ENCODE data around the gene KRTAP20-1. TPM values are rescaled to one million over a fixed set of nuclear protein-coding genes. Genes with fewer than 3 reads are reported as not detected.

Gene KRTAP20-1
- total RNA-seq, 2 experiments from 2014 or later: not detected

DNA sequence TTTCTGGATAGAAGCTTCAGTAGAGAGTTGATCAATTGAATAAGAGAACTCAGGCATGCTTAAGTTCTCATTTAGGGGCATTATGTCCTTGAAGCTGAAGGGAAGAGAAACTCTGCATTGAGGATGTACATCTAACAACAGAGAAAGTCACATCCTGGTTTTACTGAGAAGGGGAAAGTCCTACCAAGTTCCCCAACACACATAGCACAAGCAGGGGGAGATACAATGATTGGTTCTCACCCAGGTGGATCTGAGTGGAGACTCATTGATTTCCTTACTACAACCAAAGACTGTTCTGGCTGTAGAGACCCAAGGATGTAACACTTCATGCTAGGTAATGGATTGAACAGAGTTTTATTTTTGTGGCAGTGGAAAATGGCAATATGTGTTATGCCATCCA is 1.0 kb upstream of the KRTAP20-1 start:
- H3K4me1 Mint-ChIP-seq: no peaks in the 10 kb centered on the region
- no peaks in the 10 kb centered on the region for H3K9me3 Mint-ChIP-seq (ENCODE audit: low read depth)
- CTCF ChIA-PET: no interaction called here
- intact Hi-C loops (cut with DNase I, micrococcal nuclease): no loop called here
- no peaks in the 10 kb centered on the region for H3K36me3 Mint-ChIP-seq (ENCODE audit: low read depth)
- POLR2A ChIA-PET: no interaction called here
- no peak overlapping the region for H3K4me3 Mint-ChIP-seq
- ATAC-seq: no peak
- H3K27me3 Mint-ChIP-seq: no peaks in the 10 kb centered on the region
- H3K27ac Mint-ChIP-seq: no peak overlapping the region
- no peak for DNase-seq

DNA sequence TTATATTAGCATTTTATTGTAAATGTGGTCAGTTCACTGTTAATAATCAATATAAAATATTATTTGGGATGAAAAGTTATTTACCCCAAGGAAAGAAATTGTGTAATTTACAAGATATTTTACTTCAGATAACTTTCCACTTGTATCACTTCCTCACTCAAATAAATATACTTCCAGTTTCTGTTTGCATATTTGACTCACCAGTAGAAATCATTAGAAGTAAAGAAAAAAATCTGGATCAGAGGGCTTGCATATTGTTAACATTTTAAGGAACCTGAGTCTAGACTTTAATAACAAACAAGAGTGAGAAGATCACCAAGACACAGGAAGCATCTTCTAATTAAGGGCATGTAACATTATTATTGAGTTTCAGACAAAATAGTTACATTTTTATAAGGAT is 3.9 kb downstream of the KRTAP20-1 start:
- ChIA-PET CTCF (no interaction called here), POLR2A (no interaction called here)
- intact Hi-C loops (cut with DNase I, micrococcal nuclease): no loop called here
- no peak overlapping the region for H3K4me3 Mint-ChIP-seq
- no peaks in the 10 kb centered on the region for H3K36me3 Mint-ChIP-seq (ENCODE audit: low read depth)
- H3K4me1 Mint-ChIP-seq: no peaks in the 10 kb centered on the region
- DNase-seq (no peak), ATAC-seq (no peak)
- no peaks in the 10 kb centered on the region for H3K27me3 Mint-ChIP-seq
- H3K27ac Mint-ChIP-seq: no peak overlapping the region
- H3K9me3 Mint-ChIP-seq (ENCODE audit: low read depth): no peaks in the 10 kb centered on the region

DNA sequence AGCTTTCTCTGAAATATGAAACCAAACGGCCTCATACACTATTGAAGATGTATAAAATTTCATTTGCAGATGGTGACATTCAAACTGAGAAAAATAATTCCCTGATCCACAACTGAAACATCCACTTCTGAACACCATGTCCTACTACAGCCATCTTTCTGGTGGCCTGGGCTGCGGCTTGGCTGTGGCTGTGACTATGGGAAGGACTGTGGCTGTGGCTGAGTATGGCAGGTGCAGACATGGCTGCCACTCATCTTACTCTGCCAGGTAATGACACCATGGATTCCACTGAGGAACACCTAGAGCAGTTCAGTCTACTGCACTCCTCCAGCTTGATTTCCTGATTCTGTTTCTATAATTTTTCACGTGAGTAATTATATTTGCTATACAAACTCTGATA is 4.3 kb downstream of the KRTAP20-1 start, which contains the start of gene KRTAP20-4:
KRTAP20-4 (plus strand) TSS at position 106 of the 400 bp plus-strand sequence.
- Mint-ChIP-seq H3K27ac (no peak within 1 kb of the TSS), H3K4me1 (no peaks in the 10 kb centered on the region), H3K4me3 (no peak within 1 kb of the TSS), H3K9me3 (ENCODE audit: low read depth) (no peaks in the 10 kb centered on the region), H3K27me3 (no peaks in the 10 kb centered on the region), H3K36me3 (ENCODE audit: low read depth) (no peaks in the 10 kb centered on the region)
- intact Hi-C loops (cut with DNase I, micrococcal nuclease): no loop called here
- ATAC-seq (no peak), DNase-seq (no peak)
- CTCF ChIA-PET: no interaction called here
- POLR2A ChIA-PET: no interaction called here

DNA sequence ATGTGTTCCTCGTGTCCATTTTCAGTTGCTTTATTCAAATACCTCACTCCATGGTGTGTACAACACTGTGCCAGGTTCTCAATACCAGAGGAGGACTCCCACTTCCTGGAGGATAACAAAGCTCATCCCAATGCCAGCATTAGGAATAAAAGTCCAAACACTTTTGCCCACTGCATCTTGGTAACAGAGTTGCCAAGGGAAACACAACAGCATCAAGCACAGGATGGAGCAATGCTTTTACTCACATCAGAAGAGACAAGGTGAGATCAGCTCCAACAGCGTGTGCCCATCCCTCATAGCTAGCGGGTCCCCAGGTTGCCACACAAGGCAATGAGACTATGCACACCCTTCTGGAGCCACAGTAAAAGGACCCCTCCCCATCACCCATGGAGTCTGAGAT is 7.1 kb downstream of the KRTAP20-1 start:
- H3K4me3 Mint-ChIP-seq: no peak overlapping the region
- H3K36me3 Mint-ChIP-seq (ENCODE audit: low read depth): no peaks in the 10 kb centered on the region
- DNase-seq (no peak), ATAC-seq (no peak)
- intact Hi-C loops (cut with DNase I, micrococcal nuclease): no loop called here
- H3K27me3 Mint-ChIP-seq: no peaks in the 10 kb centered on the region
- CTCF ChIA-PET: no interaction called here
- H3K27ac Mint-ChIP-seq: no peak overlapping the region
- no peaks in the 10 kb centered on the region for H3K4me1 Mint-ChIP-seq
- POLR2A ChIA-PET: no interaction called here
- H3K9me3 Mint-ChIP-seq (ENCODE audit: low read depth): no peaks in the 10 kb centered on the region

DNA sequence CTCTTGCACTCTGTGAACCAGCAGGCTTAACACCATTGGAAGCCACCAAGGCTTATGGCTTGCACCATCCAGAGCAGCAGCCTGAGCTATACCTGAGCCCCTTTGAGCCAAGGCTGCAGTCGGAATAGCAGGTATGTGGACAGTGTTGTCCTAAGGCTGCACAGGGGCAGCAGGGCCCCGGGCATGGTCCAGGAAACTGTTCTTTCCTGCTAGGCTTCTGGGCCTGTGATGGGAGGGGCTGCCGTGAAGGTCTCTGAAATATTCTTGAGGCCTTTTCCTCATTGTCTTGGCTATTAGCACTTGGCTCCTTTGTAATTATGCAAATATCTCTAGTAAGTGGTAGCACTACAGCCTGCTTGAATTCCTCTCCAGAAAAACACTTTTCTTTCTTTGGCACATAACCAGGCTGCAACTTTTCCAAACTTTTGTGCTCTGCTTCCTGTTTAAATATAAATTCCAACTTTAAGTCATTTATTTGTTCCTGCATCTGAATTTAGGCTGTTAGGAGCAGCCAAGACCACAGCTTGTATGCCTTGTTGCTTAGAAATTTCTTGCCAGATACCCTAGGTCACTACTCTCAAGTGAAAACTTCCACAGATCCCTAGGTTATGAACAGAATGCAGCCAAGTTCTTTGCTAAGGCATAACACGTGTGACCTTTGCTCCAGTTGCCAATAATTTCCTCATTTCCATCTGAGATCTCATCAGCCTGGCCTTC is 9.4 kb downstream of the KRTAP20-1 start:
- POLR2A ChIA-PET: no interaction called here
- Mint-ChIP-seq H3K27me3 (no peaks in the 10 kb centered on the region), H3K36me3 (ENCODE audit: low read depth) (no peaks in the 10 kb centered on the region), H3K4me3 (no peak overlapping the region), H3K9me3 (ENCODE audit: low read depth) (no peaks in the 10 kb centered on the region), H3K27ac (no peak overlapping the region), H3K4me1 (no peaks in the 10 kb centered on the region)
- CTCF ChIA-PET: no interaction called here
- intact Hi-C loops (cut with DNase I, micrococcal nuclease): no loop called here
- DNase-seq: no peak
- no peak for ATAC-seq

DNA sequence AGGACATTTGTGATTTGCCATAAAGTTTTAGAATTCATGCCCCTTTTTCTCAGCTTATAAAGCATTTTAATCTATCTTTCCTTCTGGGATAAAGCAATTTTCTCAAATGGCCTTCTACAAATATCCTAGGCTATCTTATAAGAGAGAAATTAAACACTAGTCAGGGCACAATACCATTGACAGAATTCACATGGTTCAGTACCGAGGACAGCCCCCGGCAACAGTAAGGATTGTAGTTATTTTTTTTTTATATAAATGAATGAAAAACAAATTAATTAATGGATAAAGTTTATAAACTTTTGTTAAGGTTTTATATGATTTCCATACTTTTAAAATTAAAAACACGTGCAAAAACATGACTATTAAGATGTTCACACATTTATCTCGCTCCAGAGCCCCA is 11.9 kb downstream of the KRTAP20-1 start:
- H3K36me3 Mint-ChIP-seq (ENCODE audit: low read depth): no peaks in the 10 kb centered on the region
- H3K27ac Mint-ChIP-seq: no peak overlapping the region
- intact Hi-C loops (cut with DNase I, micrococcal nuclease): no loop called here
- ATAC-seq (no peak), DNase-seq (no peak)
- no peaks in the 10 kb centered on the region for H3K27me3 Mint-ChIP-seq
- H3K9me3 Mint-ChIP-seq (ENCODE audit: low read depth): no peaks in the 10 kb centered on the region
- POLR2A ChIA-PET: no interaction called here
- CTCF ChIA-PET: no interaction called here
- H3K4me1 Mint-ChIP-seq: no peaks in the 10 kb centered on the region
- no peak overlapping the region for H3K4me3 Mint-ChIP-seq

DNA sequence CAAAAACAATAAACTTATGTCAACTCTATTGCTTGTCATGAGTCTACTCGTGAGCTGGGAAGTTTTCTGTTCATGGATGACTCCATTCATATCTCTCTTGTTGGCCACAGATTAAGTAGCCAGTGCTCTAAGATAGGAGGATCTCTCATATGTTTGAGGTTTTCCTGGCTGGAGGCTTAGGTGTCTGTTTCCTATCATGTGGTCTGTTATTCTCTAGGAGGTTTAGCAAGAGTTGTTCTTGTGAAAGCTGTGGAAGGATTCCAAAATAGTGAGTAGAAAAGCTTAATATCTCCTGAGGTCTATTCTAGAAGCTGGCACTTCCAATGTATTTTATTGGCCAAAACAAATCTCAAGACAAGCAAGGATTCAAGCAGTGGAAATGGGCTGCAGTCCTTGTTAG is 13.0 kb downstream of the KRTAP20-1 start:
- DNase-seq (no peak), ATAC-seq (no peak)
- Mint-ChIP-seq H3K27me3 (no peaks in the 10 kb centered on the region), H3K4me1 (no peaks in the 10 kb centered on the region), H3K9me3 (ENCODE audit: low read depth) (no peaks in the 10 kb centered on the region), H3K27ac (no peak overlapping the region), H3K4me3 (no peak overlapping the region), H3K36me3 (ENCODE audit: low read depth) (no peaks in the 10 kb centered on the region)
- ChIA-PET CTCF (no interaction called here), POLR2A (no interaction called here)
- intact Hi-C loops (cut with DNase I, micrococcal nuclease): no loop called here

DNA sequence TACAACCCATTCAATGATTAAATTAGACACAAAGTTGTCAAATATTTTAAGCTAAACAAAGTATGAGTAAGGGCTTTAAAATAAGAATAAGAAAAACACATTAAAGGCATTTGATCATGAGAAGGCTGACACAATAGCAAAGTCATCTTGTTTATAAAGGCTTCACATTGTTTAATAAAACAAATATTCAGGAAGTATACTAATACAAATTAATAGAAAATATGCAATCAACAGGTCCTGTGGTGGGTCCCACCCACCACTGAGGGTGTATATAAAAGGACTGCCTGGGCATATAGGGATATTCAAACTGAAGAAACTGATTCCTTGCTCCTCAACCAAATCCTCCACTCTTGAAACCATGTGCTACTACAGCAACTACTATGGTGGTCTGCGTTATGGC is 18.7 kb downstream of the KRTAP20-1 start, which contains the start of gene KRTAP20-2:
KRTAP20-2 (plus strand) TSS at position 301 of the 400 bp plus-strand sequence; CDS start at position 359, 58 bp downstream.
- CTCF ChIA-PET: no interaction called here
- intact Hi-C loops (cut with DNase I, micrococcal nuclease): no loop called here
- Mint-ChIP-seq H3K27ac (no peak within 1 kb of the TSS), H3K4me3 (no peak within 1 kb of the TSS), H3K4me1 (no peaks in the 10 kb centered on the region), H3K9me3 (ENCODE audit: low read depth) (no peaks in the 10 kb centered on the region), H3K36me3 (ENCODE audit: low read depth) (no peaks in the 10 kb centered on the region), H3K27me3 (no peaks in the 10 kb centered on the region)
- ATAC-seq: no peak
- DNase-seq: no peak
- POLR2A ChIA-PET: no interaction called here

DNA sequence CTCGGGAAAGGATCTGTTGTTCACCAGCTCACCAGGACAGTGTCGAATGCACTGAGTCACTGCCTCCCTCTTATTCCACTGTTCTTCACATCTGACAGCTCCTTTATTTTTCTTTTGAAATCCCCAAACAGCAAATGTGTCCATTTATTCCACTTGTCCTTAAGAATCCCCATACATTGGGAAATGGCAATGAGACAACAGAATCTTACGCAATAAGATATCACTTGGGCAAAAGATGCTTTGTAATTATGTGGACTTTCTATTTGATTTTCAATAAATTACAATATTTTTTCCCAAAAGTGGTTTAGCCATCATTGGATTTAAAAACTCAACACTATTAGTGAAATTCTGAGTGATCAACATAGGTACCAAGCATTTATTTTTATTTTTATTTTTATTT is 22.5 kb downstream of the KRTAP20-1 start:
- Mint-ChIP-seq H3K27ac (no peak overlapping the region), H3K36me3 (ENCODE audit: low read depth) (no peaks in the 10 kb centered on the region), H3K9me3 (ENCODE audit: low read depth) (no peaks in the 10 kb centered on the region), H3K27me3 (no peaks in the 10 kb centered on the region), H3K4me1 (no peaks in the 10 kb centered on the region), H3K4me3 (no peak overlapping the region)
- ATAC-seq (no peak), DNase-seq (no peak)
- ChIA-PET POLR2A (no interaction called here), CTCF (no interaction called here)
- intact Hi-C loops (cut with DNase I, micrococcal nuclease): no loop called here

DNA sequence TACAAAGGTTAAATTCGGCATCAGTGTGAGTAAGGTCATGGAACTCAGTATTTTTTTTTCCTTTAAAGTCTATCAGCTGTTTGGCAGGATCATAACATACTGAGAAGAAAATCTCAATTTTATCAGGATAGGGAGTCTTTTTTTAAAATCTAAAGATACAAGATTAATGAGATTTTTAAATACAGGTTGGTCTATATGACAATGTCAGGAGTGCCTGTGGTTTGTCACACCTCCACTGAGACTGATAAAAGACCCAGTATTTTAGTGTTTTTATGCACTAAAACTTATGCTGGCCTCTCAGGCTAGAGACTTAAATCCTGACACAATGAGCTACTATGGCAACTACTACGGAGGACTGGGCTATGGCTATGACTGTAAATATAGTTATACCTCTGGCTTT is 26.3 kb downstream of the KRTAP20-1 start, which contains the start of gene KRTAP20-3:
KRTAP20-3 (plus strand) TSS at position 301 of the 400 bp plus-strand sequence.
- intact Hi-C loops (cut with DNase I, micrococcal nuclease): no loop called here
- H3K4me1 Mint-ChIP-seq: no peaks in the 10 kb centered on the region
- H3K9me3 Mint-ChIP-seq (ENCODE audit: low read depth): no peaks in the 10 kb centered on the region
- H3K36me3 Mint-ChIP-seq (ENCODE audit: low read depth): no peaks in the 10 kb centered on the region
- H3K27me3 Mint-ChIP-seq: peaks cover 2% of the 10 kb centered on the region
- no peak for ATAC-seq
- no peak within 1 kb of the TSS for H3K4me3 Mint-ChIP-seq
- POLR2A ChIA-PET: no interaction called here
- CTCF ChIA-PET: interaction anchor here (0.6 kb wide), 1 partner anchor 917 kb away, joined by 3 read pairs; no protein-coding TSS in a partner anchor
- no peak within 1 kb of the TSS for H3K27ac Mint-ChIP-seq
- no peak for DNase-seq

DNA sequence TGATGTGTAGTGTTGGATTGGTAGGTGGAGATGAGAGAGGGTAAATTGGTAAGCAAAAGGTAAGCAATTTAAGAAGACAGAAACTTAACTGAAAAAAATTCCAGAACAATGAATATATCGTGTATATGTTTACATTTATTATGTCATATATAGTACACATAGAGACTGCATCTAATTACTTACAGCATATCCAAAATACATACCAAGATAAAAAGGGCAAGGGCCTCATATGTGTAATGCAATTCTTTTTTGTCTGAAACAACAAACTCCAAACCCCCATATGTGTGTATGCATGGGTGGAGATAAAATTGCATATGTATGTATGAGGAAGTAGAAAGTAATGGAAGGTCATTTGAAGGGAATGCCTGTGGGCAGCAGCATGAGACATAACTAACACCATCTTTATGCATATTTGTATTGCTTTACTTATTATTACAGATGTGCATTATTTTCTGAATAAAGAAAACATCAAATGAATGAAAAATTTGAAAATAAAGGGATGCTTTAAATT is 30.7 kb downstream of the KRTAP20-1 start:
- ATAC-seq: no peak
- no peak overlapping the region for H3K4me3 Mint-ChIP-seq
- no peaks in the 10 kb centered on the region for H3K9me3 Mint-ChIP-seq (ENCODE audit: low read depth)
- H3K36me3 Mint-ChIP-seq (ENCODE audit: low read depth): no peaks in the 10 kb centered on the region
- intact Hi-C loops (cut with DNase I, micrococcal nuclease): no loop called here
- POLR2A ChIA-PET: no interaction called here
- no peak for DNase-seq
- no peaks in the 10 kb centered on the region for H3K4me1 Mint-ChIP-seq
- CTCF ChIA-PET: no interaction called here
- H3K27me3 Mint-ChIP-seq: peaks cover 4% of the 10 kb centered on the region
- no peak overlapping the region for H3K27ac Mint-ChIP-seq

DNA sequence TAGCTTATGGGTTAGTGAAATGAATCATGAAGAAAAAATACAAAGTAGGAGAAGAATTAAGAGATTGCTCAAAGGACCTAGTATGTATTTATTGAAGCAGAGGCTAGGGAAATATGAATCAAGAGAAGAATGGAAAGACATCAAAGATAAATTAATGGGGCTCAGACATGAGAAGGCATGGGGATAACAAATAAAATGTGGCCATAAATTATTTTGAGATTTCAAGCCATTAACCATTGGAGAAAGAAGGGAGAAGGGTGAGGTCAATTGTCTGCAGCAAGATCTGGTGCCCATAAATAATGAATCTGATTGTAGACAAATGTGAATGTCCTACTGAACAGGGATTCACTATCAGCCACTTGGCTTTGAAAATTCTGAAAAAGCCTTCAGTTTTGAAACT is 36.7 kb downstream of the KRTAP20-1 start:
- Mint-ChIP-seq H3K36me3 (ENCODE audit: low read depth) (no peaks in the 10 kb centered on the region), H3K9me3 (ENCODE audit: low read depth) (no peaks in the 10 kb centered on the region), H3K4me3 (no peak overlapping the region), H3K27me3 (peaks cover 4% of the 10 kb centered on the region), H3K27ac (no peak overlapping the region), H3K4me1 (no peaks in the 10 kb centered on the region)
- POLR2A ChIA-PET: no interaction called here
- CTCF ChIA-PET: no interaction called here
- no peak for DNase-seq
- intact Hi-C loops (cut with DNase I, micrococcal nuclease): no loop called here
- ATAC-seq: no peak
